ENCODE results near the gene GALNT18. TPM values are rescaled to one million over a fixed set of nuclear protein-coding genes. Genes with fewer than 3 reads are reported as not detected.
A peak's percentile ranks its signal among the peaks of the same experiment; 100 is the strongest.

GALNT18 gene
- total RNA-seq, 1 experiment from 2014 or later, result 14.1 TPM

GRCh38 chr11:11581481-11581880, 40.3 kb downstream of the GALNT18 start:
- no peaks in the 10 kb centered on the region for H3K9me3 Mint-ChIP-seq (ENCODE audit: unreplicated experiment)
- no peak for DNase-seq (ENCODE audit: unreplicated experiment)
- no peak overlapping the region for H3K4me3 Mint-ChIP-seq (ENCODE audit: unreplicated experiment)
- intact Hi-C loops (cut with micrococcal nuclease), result no loop called here
- H3K27ac Mint-ChIP-seq (ENCODE audit: low read depth, unreplicated experiment), result peak overlapping the region; percentile 73
- no peaks in the 10 kb centered on the region for H3K27me3 Mint-ChIP-seq (ENCODE audit: insufficient read depth, unreplicated experiment)
- no peaks in the 10 kb centered on the region for H3K36me3 Mint-ChIP-seq (ENCODE audit: insufficient read depth, unreplicated experiment)
- CTCF ChIA-PET, result interaction anchor here (1.2 to 1.4 kb wide), 3 partner anchors 10 to 314 kb away, joined by 3 read pairs; partner anchors contain the start of gene GALNT18
- TF ChIP-seq, protein P1, sequence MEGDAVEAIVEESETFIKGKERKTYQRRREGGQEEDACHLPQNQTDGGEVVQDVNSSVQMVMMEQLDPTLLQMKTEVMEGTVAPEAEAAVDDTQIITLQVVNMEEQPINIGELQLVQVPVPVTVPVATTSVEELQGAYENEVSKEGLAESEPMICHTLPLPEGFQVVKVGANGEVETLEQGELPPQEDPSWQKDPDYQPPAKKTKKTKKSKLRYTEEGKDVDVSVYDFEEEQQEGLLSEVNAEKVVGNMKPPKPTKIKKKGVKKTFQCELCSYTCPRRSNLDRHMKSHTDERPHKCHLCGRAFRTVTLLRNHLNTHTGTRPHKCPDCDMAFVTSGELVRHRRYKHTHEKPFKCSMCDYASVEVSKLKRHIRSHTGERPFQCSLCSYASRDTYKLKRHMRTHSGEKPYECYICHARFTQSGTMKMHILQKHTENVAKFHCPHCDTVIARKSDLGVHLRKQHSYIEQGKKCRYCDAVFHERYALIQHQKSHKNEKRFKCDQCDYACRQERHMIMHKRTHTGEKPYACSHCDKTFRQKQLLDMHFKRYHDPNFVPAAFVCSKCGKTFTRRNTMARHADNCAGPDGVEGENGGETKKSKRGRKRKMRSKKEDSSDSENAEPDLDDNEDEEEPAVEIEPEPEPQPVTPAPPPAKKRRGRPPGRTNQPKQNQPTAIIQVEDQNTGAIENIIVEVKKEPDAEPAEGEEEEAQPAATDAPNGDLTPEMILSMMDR (IDR thresholded peaks at IDR 0.05; ENCODE audit: unreplicated experiment), result no peak
- peaks cover 39% of the 10 kb centered on the region for H3K4me1 Mint-ChIP-seq (ENCODE audit: insufficient read depth, unreplicated experiment)
- POLR2A ChIA-PET, result interaction anchor here (0.6 to 1.6 kb wide), 5 partner anchors 8 to 39 kb away, joined by 3 to 9 read pairs (median 3); no protein-coding TSS in a partner anchor
- BruUV-seq (replicated peaks), result no TSS peak

DNA sequence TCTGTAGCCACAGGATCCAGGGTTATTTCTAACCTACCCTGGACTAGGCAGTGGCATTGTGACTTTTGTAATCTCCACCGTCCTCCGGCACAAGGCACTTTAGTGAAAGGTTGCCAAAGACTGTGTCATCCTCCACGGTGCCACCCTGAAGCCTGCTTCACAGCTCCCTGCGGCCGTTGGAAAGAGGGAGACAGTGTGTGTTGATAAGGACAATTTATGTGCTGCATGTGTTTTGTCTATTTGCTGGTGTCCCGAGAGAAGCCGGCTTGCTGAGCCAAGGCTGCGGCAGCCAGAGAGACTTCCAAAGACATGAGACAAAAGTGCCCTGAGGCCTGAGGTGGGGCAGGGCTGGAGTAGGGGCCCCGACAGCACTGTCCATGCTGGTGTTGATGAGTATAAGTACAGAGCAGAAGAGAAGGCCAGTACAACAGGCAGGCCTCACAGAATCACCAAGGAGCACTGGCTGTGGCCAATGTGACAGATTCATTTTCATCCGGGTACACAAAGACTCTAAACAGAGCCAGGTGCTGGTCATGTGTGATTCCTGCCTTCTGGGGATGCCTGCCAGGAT, 40.9 kb downstream of the GALNT18 start:
- no TSS peak for BruUV-seq (replicated peaks)
- intact Hi-C loops (cut with micrococcal nuclease), result no loop called here
- Mint-ChIP-seq H3K36me3 (ENCODE audit: insufficient read depth, unreplicated experiment) (no peaks in the 10 kb centered on the region), H3K4me3 (ENCODE audit: unreplicated experiment) (peak overlapping the region; percentile 4), H3K4me1 (ENCODE audit: insufficient read depth, unreplicated experiment) (peaks cover 39% of the 10 kb centered on the region), H3K27ac (ENCODE audit: low read depth, unreplicated experiment) (peak overlapping the region; percentile 73), H3K27me3 (ENCODE audit: insufficient read depth, unreplicated experiment) (no peaks in the 10 kb centered on the region), H3K9me3 (ENCODE audit: unreplicated experiment) (no peaks in the 10 kb centered on the region)
- POLR2A ChIA-PET, result interaction anchor here (0.6 to 1.6 kb wide), 6 partner anchors 8 to 41 kb away, joined by 3 to 9 read pairs (median 3); partner anchors contain the start of gene GALNT18
- TF ChIP-seq, protein P1 (IDR thresholded peaks at IDR 0.05; ENCODE audit: unreplicated experiment), result no peak
- CTCF ChIA-PET, result interaction anchor here (0.6 to 1.4 kb wide), 3 partner anchors 9 to 144 kb away, joined by 3 read pairs; partner anchors contain the start of gene GALNT18
- peak; percentile 19 for DNase-seq (ENCODE audit: unreplicated experiment)

GRCh38 chr11:11580012-11580411, 41.8 kb downstream of the GALNT18 start:
- CTCF ChIA-PET, result interaction anchor here (1.2 kb wide), 1 partner anchor 41 kb away, joined by 3 read pairs; the partner anchor contains the start of gene GALNT18
- no peaks in the 10 kb centered on the region for H3K27me3 Mint-ChIP-seq (ENCODE audit: insufficient read depth, unreplicated experiment)
- no peaks in the 10 kb centered on the region for H3K9me3 Mint-ChIP-seq (ENCODE audit: unreplicated experiment)
- no peak overlapping the region for H3K27ac Mint-ChIP-seq (ENCODE audit: low read depth, unreplicated experiment)
- DNase-seq (ENCODE audit: unreplicated experiment), result no peak
- intact Hi-C loops (cut with micrococcal nuclease), result no loop called here
- POLR2A ChIA-PET, result interaction anchor here (0.7 kb wide), 1 partner anchor 42 kb away, joined by 5 read pairs; the partner anchor contains the start of gene GALNT18
- BruUV-seq (replicated peaks), result no TSS peak
- TF ChIP-seq, protein P1 (IDR thresholded peaks at IDR 0.05; ENCODE audit: unreplicated experiment), result no peak
- H3K36me3 Mint-ChIP-seq (ENCODE audit: insufficient read depth, unreplicated experiment), result no peaks in the 10 kb centered on the region
- no peak overlapping the region for H3K4me3 Mint-ChIP-seq (ENCODE audit: unreplicated experiment)
- peaks cover 39% of the 10 kb centered on the region for H3K4me1 Mint-ChIP-seq (ENCODE audit: insufficient read depth, unreplicated experiment)

DNA sequence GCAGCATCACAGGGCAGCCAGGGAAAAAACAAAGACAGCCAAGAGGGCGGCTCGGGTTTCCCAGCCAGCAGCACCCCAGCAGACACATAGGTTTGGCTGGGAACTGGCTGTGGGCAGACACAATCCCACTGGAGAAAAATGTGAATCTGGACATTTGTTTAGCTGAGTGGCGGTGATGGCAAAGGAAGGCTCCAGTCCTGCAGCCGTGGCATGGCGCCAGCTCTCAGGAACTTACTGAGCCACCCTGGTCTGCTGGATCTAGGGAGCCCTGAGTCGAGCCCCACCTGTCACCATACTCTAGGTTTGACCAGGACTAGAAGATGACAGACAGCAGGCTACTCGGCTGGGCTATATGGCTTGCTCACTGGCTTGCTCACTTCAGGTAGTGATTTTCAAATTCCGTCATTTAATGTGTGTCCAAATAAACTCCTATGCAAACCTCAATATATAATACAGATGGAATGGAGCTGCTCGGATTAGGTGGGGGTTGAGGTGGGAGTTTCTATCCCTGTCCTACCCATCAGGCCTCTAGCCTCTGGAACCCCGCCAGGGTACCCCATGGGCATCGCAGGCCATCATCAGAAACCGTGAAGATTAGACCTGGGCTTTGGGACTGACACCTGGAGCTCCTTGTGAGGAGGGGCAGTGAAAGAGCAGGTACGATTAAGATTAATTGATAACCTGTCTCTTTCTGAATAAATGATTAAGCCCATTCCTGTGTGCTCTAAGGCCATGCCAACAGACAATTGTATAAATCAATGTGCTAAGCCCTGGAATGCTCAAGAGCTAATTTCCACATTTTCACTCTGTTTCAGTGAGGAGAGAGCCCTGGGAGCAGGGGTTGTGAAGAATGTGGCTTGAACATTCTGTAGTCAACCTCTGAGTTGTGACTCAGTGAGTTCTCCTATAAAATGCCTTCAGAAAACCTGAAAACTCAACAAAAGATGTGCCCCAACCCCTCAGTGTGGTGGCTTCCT, 42.5 kb downstream of the GALNT18 start:
- POLR2A ChIA-PET, result interaction anchor here (2.7 kb wide), 1 partner anchor 11 kb away, joined by 8 read pairs; no protein-coding TSS in a partner anchor
- no peaks in the 10 kb centered on the region for H3K9me3 Mint-ChIP-seq (ENCODE audit: unreplicated experiment)

More for the DNA sequence above, 42.5 kb downstream of the GALNT18 start:
- BruUV-seq (replicated peaks), result no TSS peak
- TF ChIP-seq, protein P1 (IDR thresholded peaks at IDR 0.05; ENCODE audit: unreplicated experiment), result no peak
- intact Hi-C loops (cut with micrococcal nuclease), result no loop called here
- H3K4me1 Mint-ChIP-seq (ENCODE audit: insufficient read depth, unreplicated experiment), result peaks cover 36% of the 10 kb centered on the region
- DNase-seq (ENCODE audit: unreplicated experiment), result no peak
- no peak overlapping the region for H3K27ac Mint-ChIP-seq (ENCODE audit: low read depth, unreplicated experiment)
- no peak overlapping the region for H3K4me3 Mint-ChIP-seq (ENCODE audit: unreplicated experiment)
- no peaks in the 10 kb centered on the region for H3K36me3 Mint-ChIP-seq (ENCODE audit: insufficient read depth, unreplicated experiment)
- no peaks in the 10 kb centered on the region for H3K27me3 Mint-ChIP-seq (ENCODE audit: insufficient read depth, unreplicated experiment)
- CTCF ChIA-PET, result interaction anchor here (0.9 kb wide), 1 partner anchor 9 kb away, joined by 8 read pairs; no protein-coding TSS in a partner anchor

All from MCF 10A (cell line).